Panc1 (cell line): ENCODE measurements around the gene YY1AP1. TPM values are rescaled to one million over a fixed set of nuclear protein-coding genes. Genes with fewer than 3 reads are reported as not detected.
"Not testable (repeated sequence)": the region's sequence is repeated elsewhere in the genome, so short reads cannot be mapped to it uniquely, and the experiment has no call there.

Source experiments
- ATAC-seq: fragments of 200-7000 bp; cut with Tn5 transposase; 2 replicates; pipeline ENCODE4 v1.9.1; 2020; ENCODE audit warnings: mild to moderate bottlenecking, moderate library complexity
- BruUV-seq: library from RNA; stranded (reverse); fragments of 400-500 nt; replicated peaks from 2 replicates; lab custom pipeline; 2021; lab: Mats Ljungman, UMichigan
- CTCF ChIA-PET: fragments of 300-600 bp; sonication (Branson Sonifier 250); formaldehyde crosslinking; loops from one replicate; lab custom pipeline; 2022; ENCODE audit warnings: antibody characterized with exemption; lab: Charles Lee
- POLR2A ChIA-PET: fragments of 300-600 bp; sonication (Branson Sonifier 250); formaldehyde crosslinking; loops from one replicate; lab custom pipeline; 2022; ENCODE audit warnings: antibody characterized with exemption; lab: Charles Lee
- DNase-seq: peaks from one replicate; pipeline ENCODE4 v3.0.0-alpha.2; 2010; ENCODE audit warnings: low read depth, low spot score
- H3K27ac ChIP-seq: 2 replicates; pipeline ENCODE4 v1.5.1; 2011; ENCODE audit warnings: mild to moderate bottlenecking, low read length, inconsistent platforms
- H3K27me3 ChIP-seq: fragments of 200-500 bp; sonication (Bioruptor generic); 2 replicates; pipeline ENCODE4 v1.6.0; 2014; ENCODE audit warnings: low read length, inconsistent platforms; ENCODE audit not compliant: control insufficient read depth, insufficient read depth
- H3K36me3 ChIP-seq: fragments of 200-500 bp; sonication (Bioruptor generic); 2 replicates; pipeline ENCODE4 v1.5.1; 2014; ENCODE audit warnings: inconsistent platforms, mild to moderate bottlenecking, low read length, moderate library complexity; ENCODE audit not compliant: control insufficient read depth, insufficient read depth
- H3K4me1 ChIP-seq: 2 replicates; pipeline ENCODE4 v1.5.1; 2011; ENCODE audit warnings: inconsistent platforms, mild to moderate bottlenecking, low read length, moderate library complexity; ENCODE audit not compliant: control insufficient read depth, insufficient read depth
- H3K4me3 ChIP-seq, 2 experiments: 2 replicates each; pipeline ENCODE4 v1.5.1; 2011 to 2012; ENCODE audit warnings: low read depth in 2 of 2, low read length in 2 of 2, mild to moderate bottlenecking in 2 of 2, inconsistent platforms in 1 of 2, moderate library complexity in 1 of 2
- H3K9me3 ChIP-seq: fragments of 200-500 bp; sonication (Bioruptor generic); 2 replicates; pipeline ENCODE4 v1.5.1; 2014; ENCODE audit warnings: low read depth, mild to moderate bottlenecking, inconsistent platforms, low read length, moderate library complexity; ENCODE audit not compliant: control insufficient read depth, insufficient read depth
- POLR2AphosphoS5 ChIP-seq: IDR thresholded peaks from 2 replicates; pipeline ENCODE4 v1.6.1; 2012; ENCODE audit warnings: mild to moderate bottlenecking, low read depth, low read length, moderate library complexity
- SIN3A ChIP-seq: IDR thresholded peaks from 2 replicates; pipeline ENCODE4 v1.6.1; 2012; ENCODE audit warnings: low read depth, mild to moderate bottlenecking, low read length, moderate library complexity, borderline replicate concordance; ENCODE audit not compliant: insufficient read depth
- TCF7L2 ChIP-seq: IDR thresholded peaks from 2 replicates; pipeline ENCODE4 v1.6.1; 2011; ENCODE audit warnings: mild to moderate bottlenecking, low read depth, low read length, inconsistent platforms
- in situ Hi-C: cut with HindIII; loops from 2 replicates; pipeline ENCODE4 v1.10.0; 2016; ENCODE audit warnings: low sequenced_read_pairs, low pct_unique_long_range_greater_than_20kb
- intact Hi-C: fragments of 100-400 bp; cut with micrococcal nuclease; formaldehyde crosslinking; loops from one replicate; pipeline ENCODE4 v1.10.0; 2022; ENCODE audit not compliant: unreplicated experiment
- total RNA-seq: library from RNA; stranded (reverse); gene quantifications from one replicate; pipeline ENCODE4 v1.2.1, GENCODE V29; 2021; ENCODE audit not compliant: unreplicated experiment
- TF ChIP-seq, protein P1 (sequence below): fragments of 450-650 bp; IDR thresholded peaks from 2 replicates; pipeline ENCODE4 v1.5.1; 2017; ENCODE audit warnings: mild to moderate bottlenecking
- TF ChIP-seq, protein P2 (sequence below), 2 experiments: IDR thresholded peaks; 2 replicates each; pipeline ENCODE4 v1.6.1; 2011 to 2012; ENCODE audit warnings: low read depth in 2 of 2, control low read depth in 1 of 2, low read length in 1 of 2, mild to moderate bottlenecking in 1 of 2, moderate library complexity in 1 of 2; ENCODE audit not compliant: insufficient read depth in 1 of 2

The YY1AP1 gene
- total RNA-seq, 1 experiment from 2014 or later = 58.7 TPM

DNA sequence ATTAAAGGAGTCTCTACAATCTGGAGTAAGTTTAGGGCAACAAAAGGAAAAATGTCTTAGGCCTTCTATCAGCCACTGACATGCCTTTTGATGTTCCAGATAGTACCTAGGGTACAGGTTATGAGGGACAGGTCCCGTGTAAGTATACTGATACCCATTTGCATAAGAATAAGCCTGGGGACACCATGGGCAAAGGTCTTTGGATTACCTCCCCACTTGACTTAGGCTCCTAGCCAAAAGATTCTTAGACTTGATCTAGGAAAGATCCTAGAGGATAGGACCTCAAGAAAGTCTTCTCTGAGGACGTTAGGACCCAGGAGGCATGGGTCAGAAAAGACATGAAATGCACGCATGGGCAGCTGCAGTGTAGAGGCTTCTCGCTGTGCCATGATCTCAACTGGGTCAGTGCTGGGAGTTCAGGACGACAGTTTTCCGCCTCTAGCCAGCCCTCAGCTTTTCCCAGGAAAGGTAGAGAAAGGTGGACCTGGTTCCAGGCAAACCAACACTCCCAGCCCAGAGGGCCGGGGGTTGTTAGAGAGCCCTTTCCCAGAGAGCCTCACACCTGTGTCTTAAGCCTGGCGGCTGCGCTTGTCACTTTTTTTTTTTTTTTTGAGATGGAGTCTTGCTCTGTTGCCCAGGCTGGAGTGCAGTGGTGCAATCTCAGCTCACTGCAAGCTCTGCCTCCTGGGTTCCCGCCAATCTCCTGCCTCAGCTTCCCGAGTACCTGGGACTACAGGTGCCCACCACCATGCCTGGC, 52.0 kb downstream of the YY1AP1 start:
- Histone ChIP-seq H3K4me1 (peaks cover 3% of the 10 kb centered on the region; the same call in 1 of the 2 replicates), H3K27ac (peak overlapping the region; percentile 90), H3K36me3 (no peaks in the 10 kb centered on the region), H3K9me3 (no peaks in the 10 kb centered on the region), H3K27me3 (no peaks in the 10 kb centered on the region), H3K4me3 (peak overlapping the region in 1 of 2 experiments; percentile 80; a peak in 2 of 4 replicates)
- BruUV-seq = no TSS peak
- DNase-seq (no peak), ATAC-seq (peak; percentile 63)
- POLR2A ChIA-PET = no interaction called here
- TF ChIP-seq, protein P1, sequence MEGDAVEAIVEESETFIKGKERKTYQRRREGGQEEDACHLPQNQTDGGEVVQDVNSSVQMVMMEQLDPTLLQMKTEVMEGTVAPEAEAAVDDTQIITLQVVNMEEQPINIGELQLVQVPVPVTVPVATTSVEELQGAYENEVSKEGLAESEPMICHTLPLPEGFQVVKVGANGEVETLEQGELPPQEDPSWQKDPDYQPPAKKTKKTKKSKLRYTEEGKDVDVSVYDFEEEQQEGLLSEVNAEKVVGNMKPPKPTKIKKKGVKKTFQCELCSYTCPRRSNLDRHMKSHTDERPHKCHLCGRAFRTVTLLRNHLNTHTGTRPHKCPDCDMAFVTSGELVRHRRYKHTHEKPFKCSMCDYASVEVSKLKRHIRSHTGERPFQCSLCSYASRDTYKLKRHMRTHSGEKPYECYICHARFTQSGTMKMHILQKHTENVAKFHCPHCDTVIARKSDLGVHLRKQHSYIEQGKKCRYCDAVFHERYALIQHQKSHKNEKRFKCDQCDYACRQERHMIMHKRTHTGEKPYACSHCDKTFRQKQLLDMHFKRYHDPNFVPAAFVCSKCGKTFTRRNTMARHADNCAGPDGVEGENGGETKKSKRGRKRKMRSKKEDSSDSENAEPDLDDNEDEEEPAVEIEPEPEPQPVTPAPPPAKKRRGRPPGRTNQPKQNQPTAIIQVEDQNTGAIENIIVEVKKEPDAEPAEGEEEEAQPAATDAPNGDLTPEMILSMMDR = no peak
- TF ChIP-seq POLR2AphosphoS5 (no peak), SIN3A (no peak), TCF7L2 (no peak)
- TF ChIP-seq, protein P2, sequence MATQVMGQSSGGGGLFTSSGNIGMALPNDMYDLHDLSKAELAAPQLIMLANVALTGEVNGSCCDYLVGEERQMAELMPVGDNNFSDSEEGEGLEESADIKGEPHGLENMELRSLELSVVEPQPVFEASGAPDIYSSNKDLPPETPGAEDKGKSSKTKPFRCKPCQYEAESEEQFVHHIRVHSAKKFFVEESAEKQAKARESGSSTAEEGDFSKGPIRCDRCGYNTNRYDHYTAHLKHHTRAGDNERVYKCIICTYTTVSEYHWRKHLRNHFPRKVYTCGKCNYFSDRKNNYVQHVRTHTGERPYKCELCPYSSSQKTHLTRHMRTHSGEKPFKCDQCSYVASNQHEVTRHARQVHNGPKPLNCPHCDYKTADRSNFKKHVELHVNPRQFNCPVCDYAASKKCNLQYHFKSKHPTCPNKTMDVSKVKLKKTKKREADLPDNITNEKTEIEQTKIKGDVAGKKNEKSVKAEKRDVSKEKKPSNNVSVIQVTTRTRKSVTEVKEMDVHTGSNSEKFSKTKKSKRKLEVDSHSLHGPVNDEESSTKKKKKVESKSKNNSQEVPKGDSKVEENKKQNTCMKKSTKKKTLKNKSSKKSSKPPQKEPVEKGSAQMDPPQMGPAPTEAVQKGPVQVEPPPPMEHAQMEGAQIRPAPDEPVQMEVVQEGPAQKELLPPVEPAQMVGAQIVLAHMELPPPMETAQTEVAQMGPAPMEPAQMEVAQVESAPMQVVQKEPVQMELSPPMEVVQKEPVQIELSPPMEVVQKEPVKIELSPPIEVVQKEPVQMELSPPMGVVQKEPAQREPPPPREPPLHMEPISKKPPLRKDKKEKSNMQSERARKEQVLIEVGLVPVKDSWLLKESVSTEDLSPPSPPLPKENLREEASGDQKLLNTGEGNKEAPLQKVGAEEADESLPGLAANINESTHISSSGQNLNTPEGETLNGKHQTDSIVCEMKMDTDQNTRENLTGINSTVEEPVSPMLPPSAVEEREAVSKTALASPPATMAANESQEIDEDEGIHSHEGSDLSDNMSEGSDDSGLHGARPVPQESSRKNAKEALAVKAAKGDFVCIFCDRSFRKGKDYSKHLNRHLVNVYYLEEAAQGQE (IDR thresholded peaks at IDR 0.05; ENCODE audit: insufficient read depth in 1 of 2, low read depth in 2 of 2, low read length in 1 of 2) = no peak
- in situ Hi-C loops = no loop called here
- intact Hi-C loops = no loop called here
- CTCF ChIA-PET = interaction anchor here (0.7 kb wide), 1 partner anchor 83 kb away, joined by 3 read pairs; no protein-coding TSS in a partner anchor

GRCh38 chr1:155626428-155626827, 62.1 kb downstream of the YY1AP1 start:
- in situ Hi-C loops, H3K4me1 ChIP-seq, CTCF ChIA-PET, H3K36me3 ChIP-seq, BruUV-seq, POLR2A ChIA-PET, H3K9me3 ChIP-seq, H3K4me3 ChIP-seq, H3K27ac ChIP-seq, ATAC-seq, H3K27me3 ChIP-seq, DNase-seq, intact Hi-C loops: not testable (repeated sequence)

GRCh38 chr1:155623357-155623756, 65.2 kb downstream of the YY1AP1 start:
- Histone ChIP-seq H3K36me3 (no peaks in the 10 kb centered on the region), H3K27me3 (no peaks in the 10 kb centered on the region), H3K9me3 (no peaks in the 10 kb centered on the region), H3K27ac (no peak overlapping the region), H3K4me3 (no peak overlapping the region), H3K4me1 (no peaks in the 10 kb centered on the region)
- TF ChIP-seq, protein P2 (IDR thresholded peaks at IDR 0.05; ENCODE audit: insufficient read depth in 1 of 2, low read depth in 2 of 2, low read length in 1 of 2) = no peak
- TF ChIP-seq SIN3A (no peak), POLR2AphosphoS5 (no peak), TCF7L2 (no peak)
- TF ChIP-seq, protein P1 = no peak
- ATAC-seq = no peak
- intact Hi-C loops = no loop called here
- BruUV-seq = no TSS peak
- DNase-seq = no peak
- ChIA-PET CTCF (no interaction called here), POLR2A (no interaction called here)
- in situ Hi-C loops = no loop called here
